Gastroesophageal sphincter (tissue), 4 donors: ENCODE results near the gene CFAP45. TPM values are rescaled to one million over a fixed set of nuclear protein-coding genes. Genes with fewer than 3 reads are reported as not detected.

ENCODE experiments used
- ATAC-seq: fragments of 150-250 bp; one replicate; pipeline ENCODE4 v1.9.1; 2016; ENCODE audit warnings: mild to moderate bottlenecking, moderate library complexity
- H3K27ac ChIP-seq, 4 donors: fragments of 200-600 bp; sonication (generic) in 3 of 4; 1 replicate in 3 of 4; 2 replicates in 1 of 4; pipeline ENCODE4 v1.5.1; 2016 to 2019
- H3K27me3 ChIP-seq: fragments of 200-600 bp; sonication (generic); one replicate; pipeline ENCODE4 v1.5.1; 2019
- H3K36me3 ChIP-seq, 2 donors: fragments of 200-600 bp; sonication (generic); one replicate each; pipeline ENCODE4 v1.5.1; 2019; ENCODE audit warnings: control low read depth in 1 of 2
- H3K4me1 ChIP-seq, 3 donors: fragments of 200-600 bp; sonication (generic); 1 replicate in 2 of 3; 2 replicates in 1 of 3; pipeline ENCODE4 v1.5.1; 2016 to 2019; ENCODE audit warnings: control low read depth in 2 of 3
- H3K4me3 ChIP-seq, 2 donors: fragments of 200-600 bp; sonication (generic); one replicate each; pipeline ENCODE4 v1.5.1; 2019; ENCODE audit warnings: mild to moderate bottlenecking in 1 of 2, moderate library complexity in 1 of 2
- H3K9me3 ChIP-seq, 3 donors: fragments of 200-600 bp; sonication (generic); one replicate each; pipeline ENCODE4 v1.5.1; 2017 to 2019; ENCODE audit warnings: control low read depth in 2 of 3
- CTCF ChIP-seq, 4 experiments: fragments of 200-600 bp in 2 of 4; fragments of 450-650 bp in 2 of 4; sonication (generic) in 1 of 4; IDR thresholded peaks; one replicate each; pipeline ENCODE4 v1.5.1; 2017 to 2019; ENCODE audit warnings: antibody characterized with exemption in 4 of 4, mild to moderate bottlenecking in 2 of 4, moderate library complexity in 2 of 4
- EP300 ChIP-seq: sonication (generic); formaldehyde crosslinking; IDR thresholded peaks from one replicate; pipeline ENCODE4 v1.6.1; 2017; ENCODE audit warnings: antibody characterized with exemption, mild to moderate bottlenecking
- POLR2A ChIP-seq, 2 donors: fragments of 450-650 bp; IDR thresholded peaks; one replicate each; pipeline ENCODE4 v1.6.1; 2017; ENCODE audit warnings: antibody characterized with exemption in 2 of 2, mild to moderate bottlenecking in 2 of 2, moderate library complexity in 1 of 2
- POLR2AphosphoS5 ChIP-seq: sonication (generic); formaldehyde crosslinking; IDR thresholded peaks from one replicate; pipeline ENCODE4 v1.6.1; 2017; ENCODE audit warnings: antibody characterized with exemption
- WGBS, 2 donors: methylation state at CpG; one replicate each; pipeline ENCODE4 v1.1.5; 2018; ENCODE audit warnings: low coverage in 1 of 2; 5-methylcytosine and 5-hydroxymethylcytosine counted together
- total RNA-seq, 4 donors: library from RNA; depleted of rRNA; stranded (reverse); fragments of >200 nt; gene quantifications; one replicate each; pipeline ENCODE4 v1.1.0, GENCODE V29; 2016

The CFAP45 gene
- total RNA-seq, 4 donors from 2014 or later = 0.27 to 0.81 TPM; not detected in 2

- Histone ChIP-seq H3K4me1 (peaks cover 0 to 13% (median 5%) of the 10 kb centered on the region in 3 donors), H3K27me3 (peaks cover 6% of the 10 kb centered on the region), H3K27ac (no peak overlapping the region), H3K4me3 (no peak overlapping the region), H3K9me3 (no peaks in the 10 kb centered on the region), H3K36me3 (no peaks in the 10 kb centered on the region)
- no peak for ATAC-seq
- TF ChIP-seq EP300 = no peak
- TF ChIP-seq POLR2AphosphoS5 = no peak
- TF ChIP-seq CTCF (IDR thresholded peaks at IDR 0.05) = no peak
- no peak for TF ChIP-seq POLR2A (IDR thresholded peaks at IDR 0.05)
- WGBS, 2 donors = 78 to 80% methylated on average over 4 to 11 of the region's 48 CpGs
These were observed 29.4 kb upstream of the CFAP45 start for GRCh38 chr1:159929155-159930051.

DNA sequence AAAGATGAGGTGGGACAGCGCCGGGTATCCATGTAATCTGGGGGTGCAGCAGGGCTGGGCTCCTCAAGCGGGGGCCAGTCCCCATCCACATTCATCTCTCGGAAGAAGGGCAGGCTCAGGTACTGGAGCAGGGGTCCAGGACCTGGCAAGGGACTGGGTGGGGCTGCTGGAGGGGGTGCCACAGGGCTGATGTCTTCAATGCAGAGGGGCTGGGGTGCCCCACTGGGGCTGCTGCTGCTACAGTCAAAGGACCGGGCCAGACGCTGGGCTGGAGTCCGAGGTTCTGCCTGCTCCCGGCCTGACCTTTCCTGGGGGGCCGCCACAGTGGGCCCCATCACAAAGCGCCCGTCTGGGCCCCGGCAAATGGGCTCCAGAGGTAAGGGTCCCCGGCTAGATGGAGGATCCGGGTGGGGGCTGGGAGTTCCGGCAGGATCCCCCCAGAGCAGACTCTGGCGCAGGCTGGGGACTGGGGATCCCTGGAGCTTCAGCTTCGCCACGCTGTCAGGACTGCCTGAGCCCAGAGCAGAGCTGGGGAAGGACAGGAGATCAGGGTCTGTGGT lies 28.6 kb upstream of the CFAP45 start:
- no CpG with 5 or more reads among the region's 18 CpGs for WGBS, 2 donors
- Histone ChIP-seq H3K4me3 (no peak overlapping the region), H3K9me3 (no peaks in the 10 kb centered on the region), H3K27ac (no peak overlapping the region), H3K36me3 (no peaks in the 10 kb centered on the region), H3K27me3 (peaks cover 6% of the 10 kb centered on the region), H3K4me1 (peaks cover 0 to 20% (median 5%) of the 10 kb centered on the region in 3 donors)
- no peak for TF ChIP-seq POLR2A (IDR thresholded peaks at IDR 0.05)
- no peak for TF ChIP-seq POLR2AphosphoS5
- TF ChIP-seq CTCF (IDR thresholded peaks at IDR 0.05) = no peak
- no peak for TF ChIP-seq EP300
- no peak for ATAC-seq

DNA sequence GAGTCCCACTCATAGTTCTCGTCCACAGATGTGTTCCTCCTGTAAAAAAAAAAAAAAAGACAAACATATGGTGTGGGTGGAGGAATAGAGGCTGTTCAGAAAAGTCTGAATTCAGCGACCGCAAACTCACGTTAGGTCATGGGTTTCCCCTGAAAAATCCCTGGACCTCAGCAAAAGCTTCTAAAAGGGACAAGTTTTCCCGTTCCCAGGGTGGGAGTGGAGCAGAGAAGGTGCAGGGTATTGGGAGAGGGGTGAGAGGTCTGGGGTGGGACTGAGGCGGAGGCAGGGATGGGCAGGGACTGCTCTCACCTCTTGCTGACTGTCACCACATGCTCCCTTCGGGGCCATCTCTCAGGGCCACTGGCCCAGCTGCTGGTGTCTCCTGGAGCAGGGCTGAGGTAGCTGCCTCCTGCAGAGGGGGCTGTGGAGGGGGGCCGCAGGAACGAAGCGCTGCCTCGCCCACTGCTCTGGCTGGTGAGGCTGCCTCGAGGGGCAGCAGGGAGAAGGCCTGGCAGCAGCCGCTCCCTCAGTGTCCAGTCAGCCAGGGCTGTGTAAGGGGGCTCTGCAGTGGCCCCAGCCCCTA lies 28.0 kb upstream of the CFAP45 start:
- ATAC-seq = no peak
- Histone ChIP-seq H3K27me3 (peaks cover 6% of the 10 kb centered on the region), H3K4me3 (no peak overlapping the region), H3K9me3 (no peaks in the 10 kb centered on the region), H3K36me3 (no peaks in the 10 kb centered on the region), H3K4me1 (peaks cover 0 to 26% (median 5%) of the 10 kb centered on the region in 3 donors), H3K27ac (no peak overlapping the region)
- TF ChIP-seq CTCF (IDR thresholded peaks at IDR 0.05) (no peak), POLR2A (IDR thresholded peaks at IDR 0.05) (no peak), POLR2AphosphoS5 (no peak)
- 58% methylated on average over 9 of the region's 13 CpGs; no CpG with 5 or more reads in 1 of the 2 donors for whole genome bisulfite sequencing, 2 donors

- H3K4me1 ChIP-seq = peaks cover 0 to 32% (median 5%) of the 10 kb centered on the region in 3 donors
- no peaks in the 10 kb centered on the region for H3K36me3 ChIP-seq
- peaks cover 6% of the 10 kb centered on the region for H3K27me3 ChIP-seq
- H3K27ac ChIP-seq = no peak overlapping the region
- WGBS, 2 donors = 85% methylated on average over 5 of the region's 16 CpGs; no CpG with 5 or more reads in 1 of the 2 donors
- H3K9me3 ChIP-seq = no peaks in the 10 kb centered on the region
- ATAC-seq = no peak
- H3K4me3 ChIP-seq = no peak overlapping the region
- no peak for TF ChIP-seq CTCF (IDR thresholded peaks at IDR 0.05)
- TF ChIP-seq POLR2AphosphoS5 = no peak
These were observed 27.4 kb upstream of the CFAP45 start for GRCh38 chr1:159927211-159927848.
